Mesenchymal stem cell (in vitro differentiated cells and primary cell): ENCODE data around the gene C2CD4A.
A peak's percentile ranks its signal among the peaks of the same experiment; 100 is the strongest.

Source experiments
- DNase-seq: peaks from one replicate; pipeline ENCODE4 v3.0.0-alpha.2; 2013
- H2AFZ ChIP-seq: one replicate; pipeline ENCODE4 v1.6.1; 2013; ENCODE audit warnings: low read depth, mild to moderate bottlenecking, control low read depth, inconsistent platforms, low read length, moderate library complexity
- H2AK5ac ChIP-seq: 2 replicates; pipeline ENCODE4 v1.6.1; 2013; ENCODE audit warnings: low read length, moderate library complexity, mild to moderate bottlenecking, inconsistent platforms; ENCODE audit not compliant: severe bottlenecking
- H2BK120ac ChIP-seq: one replicate; pipeline ENCODE4 v1.6.1; 2013; ENCODE audit warnings: low read depth, mild to moderate bottlenecking, inconsistent platforms, low read length, moderate library complexity
- H2BK12ac ChIP-seq, 2 experiments: one replicate each; pipeline ENCODE4 v1.6.1; 2013; ENCODE audit warnings: inconsistent platforms in 2 of 2, low read length in 2 of 2, mild to moderate bottlenecking in 2 of 2, moderate library complexity in 2 of 2, control low read depth in 1 of 2
- H2BK15ac ChIP-seq: one replicate; pipeline ENCODE4 v1.6.1; 2013; ENCODE audit warnings: mild to moderate bottlenecking, low read depth, inconsistent platforms; ENCODE audit not compliant: poor library complexity, severe bottlenecking
- H2BK5ac ChIP-seq: 2 replicates; pipeline ENCODE4 v1.6.1; 2013; ENCODE audit warnings: low read depth, mild to moderate bottlenecking, low read length, control low read depth, inconsistent platforms; ENCODE audit not compliant: poor library complexity, severe bottlenecking
- H3K14ac ChIP-seq, 2 experiments: one replicate each; pipeline ENCODE4 v1.6.1; 2013; ENCODE audit warnings: inconsistent platforms in 2 of 2, low read length in 2 of 2, control low read depth in 1 of 2, mild to moderate bottlenecking in 1 of 2, moderate library complexity in 1 of 2
- H3K18ac ChIP-seq, 2 experiments: one replicate each; pipeline ENCODE4 v1.6.1; 2013; ENCODE audit warnings: inconsistent platforms in 2 of 2, low read length in 2 of 2, control low read depth in 1 of 2, low read depth in 1 of 2, mild to moderate bottlenecking in 1 of 2
- H3K23ac ChIP-seq, 2 experiments: one replicate each; pipeline ENCODE4 v1.6.1; 2013; ENCODE audit warnings: inconsistent platforms in 2 of 2, low read length in 2 of 2, mild to moderate bottlenecking in 2 of 2, moderate library complexity in 2 of 2, control low read depth in 1 of 2
- H3K27ac ChIP-seq: 2 replicates; pipeline ENCODE4 v1.5.1; 2013; ENCODE audit warnings: mild to moderate bottlenecking, moderate library complexity, low read length, control low read depth, inconsistent platforms; ENCODE audit not compliant: poor library complexity, severe bottlenecking
- H3K27me3 ChIP-seq, 2 experiments: 2 replicates each; pipeline versions ENCODE4 v1.6.1 to v1.7.0; 2013; ENCODE audit warnings: low read length in 2 of 2, mild to moderate bottlenecking in 2 of 2, moderate library complexity in 2 of 2, control low read depth in 1 of 2, inconsistent platforms in 1 of 2; ENCODE audit not compliant: control insufficient read depth in 1 of 2, insufficient read depth in 1 of 2
- H3K36me3 ChIP-seq, 2 experiments: 2 replicates each; pipeline versions ENCODE4 v1.6.1 to v1.7.0; 2013; ENCODE audit warnings: low read length in 2 of 2, control low read depth in 1 of 2, inconsistent platforms in 1 of 2, low read depth in 1 of 2, mild to moderate bottlenecking in 1 of 2; ENCODE audit not compliant: insufficient read depth in 2 of 2, control insufficient read depth in 1 of 2
- H3K4ac ChIP-seq, 2 experiments: one replicate each; pipeline ENCODE4 v1.6.1; 2013; ENCODE audit warnings: inconsistent platforms in 2 of 2, low read length in 2 of 2, mild to moderate bottlenecking in 2 of 2, moderate library complexity in 2 of 2, control low read depth in 1 of 2, low read depth in 1 of 2
- H3K4me1 ChIP-seq: 2 replicates; pipeline ENCODE4 v1.6.1; 2013; ENCODE audit warnings: low read depth, low read length, control low read depth; ENCODE audit not compliant: control insufficient read depth, insufficient read depth
- H3K4me2 ChIP-seq: 2 replicates; pipeline ENCODE4 v1.6.1; 2013; ENCODE audit warnings: low read length, mild to moderate bottlenecking, inconsistent platforms; ENCODE audit not compliant: poor library complexity, severe bottlenecking
- H3K4me3 ChIP-seq, 2 experiments: 2 replicates each; pipeline versions ENCODE4 v1.5.1 to v1.7.0; 2013; ENCODE audit warnings: low read length in 2 of 2, mild to moderate bottlenecking in 2 of 2, control low read depth in 1 of 2, low read depth in 1 of 2; ENCODE audit not compliant: insufficient read depth in 1 of 2
- H3K79me1 ChIP-seq: replicated peaks from 2 replicates; pipeline ENCODE4 v1.6.1; 2013; ENCODE audit warnings: mild to moderate bottlenecking, control low read depth, low read length, inconsistent platforms; ENCODE audit not compliant: poor library complexity, severe bottlenecking
- H3K9ac ChIP-seq: 2 replicates; pipeline ENCODE4 v1.7.0; 2013; ENCODE audit warnings: mild to moderate bottlenecking, low read length, moderate library complexity
- H3K9me3 ChIP-seq: 2 replicates; pipeline ENCODE4 v1.7.0; 2013; ENCODE audit warnings: mild to moderate bottlenecking, low read length; ENCODE audit not compliant: control insufficient read depth
- H4K8ac ChIP-seq: one replicate; pipeline ENCODE4 v1.6.1; 2013; ENCODE audit warnings: inconsistent platforms, mild to moderate bottlenecking, low read length, moderate library complexity
- H4K91ac ChIP-seq: one replicate; pipeline ENCODE4 v1.6.1; 2013; ENCODE audit warnings: mild to moderate bottlenecking, low read length, inconsistent platforms
- WGBS: methylation state at CpG from one replicate; pipeline ENCODE4 v1.1.7; 2013; ENCODE audit warnings: mixed read lengths; 5-methylcytosine and 5-hydroxymethylcytosine counted together

The C2CD4A gene

GRCh38 chr15:62060113-62060895, 6.5 kb upstream of the C2CD4A start, which contains the start of gene VPS13C:
Gene VPS13C, minus strand, starts transcription at chr15:62060447. Its CDS starts 73 bp downstream, at chr15:62060374.
- Histone ChIP-seq H4K91ac (peak within 1 kb of the TSS; percentile 62), H3K4ac (peak within 1 kb of the TSS; percentile 75 to 88), H2BK15ac (peak within 1 kb of the TSS; percentile 77), H3K4me2 (peak within 1 kb of the TSS; percentile 67), H3K27me3 (no peaks in the 10 kb centered on the region), H2AK5ac (no peak within 1 kb of the TSS), H3K18ac (peak within 1 kb of the TSS; percentile 89 to 94), H3K9ac (peak within 1 kb of the TSS; percentile 88), H2BK12ac (peak within 1 kb of the TSS in 1 of 2 experiments; percentile 68), H3K4me3 (peak within 1 kb of the TSS; percentile 83 to 96), H2BK120ac (peak within 1 kb of the TSS; percentile 1), H2BK5ac (peak within 1 kb of the TSS; percentile 25), H3K23ac (peak within 1 kb of the TSS in 1 of 2 experiments; percentile 23), H3K36me3 (no peaks in the 10 kb centered on the region), H3K14ac (peak within 1 kb of the TSS; percentile 41 to 68), H3K27ac (peak within 1 kb of the TSS; percentile 55), H3K9me3 (no peaks in the 10 kb centered on the region), H4K8ac (peak within 1 kb of the TSS; percentile 79), H2AFZ (peak within 1 kb of the TSS; percentile 90), H3K4me1 (peaks cover 7% of the 10 kb centered on the region), H3K79me1 (peaks cover 5% of the 10 kb centered on the region)
- WGBS = under 1% methylated on average over 73 of the region's 73 CpGs
- DNase-seq = peak; percentile 95

DNA sequence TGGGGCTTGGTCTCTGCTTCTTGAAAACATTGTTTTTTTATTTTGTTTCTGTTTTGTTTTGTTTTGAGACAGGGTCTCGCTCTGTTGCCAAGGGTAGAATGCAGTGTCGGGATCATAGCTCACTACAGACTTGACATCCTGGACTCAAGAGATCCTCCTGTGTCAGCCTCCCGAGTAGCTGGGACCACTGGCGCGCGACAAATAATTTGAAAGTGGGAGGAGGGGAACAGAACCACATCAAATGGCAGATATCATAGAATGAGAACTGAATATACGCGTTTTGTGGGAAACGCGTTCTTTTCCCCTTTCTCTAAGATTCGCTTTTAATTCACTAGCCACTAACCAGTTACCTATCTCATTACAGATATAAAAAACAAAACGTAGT, 5.9 kb upstream of the C2CD4A start:
- 67% methylated on average over 4 of the region's 12 CpGs for WGBS

GRCh38 chr15:62063825-62064635, 2.7 kb upstream of the C2CD4A start:
- Histone ChIP-seq H2AK5ac (no peak overlapping the region), H3K23ac (no peak overlapping the region), H3K4me2 (peak overlapping the region; percentile 7), H2BK12ac (no peak overlapping the region), H3K27ac (peak overlapping the region; percentile 50), H4K91ac (no peak overlapping the region), H3K4ac (no peak overlapping the region), H3K4me3 (no peak overlapping the region), H2BK5ac (no peak overlapping the region), H3K18ac (no peak overlapping the region), H3K9ac (no peak overlapping the region), H3K9me3 (no peaks in the 10 kb centered on the region), H2AFZ (no peak overlapping the region), H3K27me3 (peaks cover 4 to 22% of the 10 kb centered on the region in 2 experiments), H2BK120ac (no peak overlapping the region), H4K8ac (no peak overlapping the region), H3K14ac (no peak overlapping the region), H3K4me1 (peaks cover 18% of the 10 kb centered on the region), H2BK15ac (no peak overlapping the region), H3K79me1 (no peaks in the 10 kb centered on the region), H3K36me3 (peaks cover 0 to 4% of the 10 kb centered on the region in 2 experiments)
- WGBS = 90% methylated on average over 6 of the region's 6 CpGs
- DNase-seq = no peak

More for the DNA sequence above, 5.9 kb upstream of the C2CD4A start:
- Histone ChIP-seq H2BK12ac (no peak overlapping the region), H4K91ac (no peak overlapping the region), H2BK5ac (no peak overlapping the region), H2BK120ac (no peak overlapping the region), H3K4me1 (peaks cover 7% of the 10 kb centered on the region), H2AK5ac (no peak overlapping the region), H3K4me2 (peak overlapping the region; percentile 67), H3K79me1 (peaks cover 3% of the 10 kb centered on the region), H4K8ac (no peak overlapping the region), H3K36me3 (no peaks in the 10 kb centered on the region), H3K23ac (no peak overlapping the region), H3K4me3 (peak overlapping the region; percentile 83 to 96), H3K9me3 (no peaks in the 10 kb centered on the region), H3K27me3 (peaks cover 0 to under 1% of the 10 kb centered on the region in 2 experiments), H3K27ac (no peak overlapping the region), H3K14ac (no peak overlapping the region), H2BK15ac (no peak overlapping the region), H3K18ac (no peak overlapping the region), H3K9ac (peak overlapping the region; percentile 88), H3K4ac (no peak overlapping the region), H2AFZ (peak overlapping the region; percentile 49)
- DNase-seq = no peak
